GM19328 (cell line): Measurements from ENCODE around the gene CDC42SE1.

Source experiments
- ATAC-seq: cut with Tn5 transposase; IDR thresholded peaks from one replicate; pipeline ENCODE4 v1.9.1; 2021; ENCODE audit warnings: mild to moderate bottlenecking, moderate library complexity; ENCODE audit not compliant: unreplicated experiment

The CDC42SE1 gene

GRCh38 chr1:151054971-151055547, 4.4 kb downstream of the CDC42SE1 start:
- no peak for ATAC-seq

- no peak for ATAC-seq
Observed at GRCh38 chr1:151051356-151052009, 7.9 kb downstream of the CDC42SE1 start.

- ATAC-seq = no peak
Observed at GRCh38 chr1:151050051-151050688, 9.3 kb downstream of the CDC42SE1 start.

DNA sequence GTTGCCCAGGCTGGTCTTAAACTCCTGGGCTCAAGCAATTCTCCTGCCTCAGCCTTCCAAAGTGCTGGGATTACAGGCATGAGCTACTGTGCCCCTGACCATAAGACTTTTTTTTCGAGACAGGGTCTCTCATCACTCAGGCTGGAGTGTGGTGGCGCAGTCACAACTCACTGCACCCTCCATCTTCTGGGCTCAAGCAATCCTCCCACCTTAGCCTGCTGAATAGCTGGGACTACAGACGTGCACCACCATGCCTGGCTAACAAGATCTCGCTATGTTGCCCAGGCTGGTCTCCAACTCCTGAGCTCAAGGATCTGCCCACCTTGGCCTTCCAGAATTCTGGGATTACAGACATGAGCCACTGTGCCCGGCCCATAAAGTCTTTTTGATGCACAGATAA, 10.0 kb downstream of the CDC42SE1 start:
- ATAC-seq = no peak

DNA sequence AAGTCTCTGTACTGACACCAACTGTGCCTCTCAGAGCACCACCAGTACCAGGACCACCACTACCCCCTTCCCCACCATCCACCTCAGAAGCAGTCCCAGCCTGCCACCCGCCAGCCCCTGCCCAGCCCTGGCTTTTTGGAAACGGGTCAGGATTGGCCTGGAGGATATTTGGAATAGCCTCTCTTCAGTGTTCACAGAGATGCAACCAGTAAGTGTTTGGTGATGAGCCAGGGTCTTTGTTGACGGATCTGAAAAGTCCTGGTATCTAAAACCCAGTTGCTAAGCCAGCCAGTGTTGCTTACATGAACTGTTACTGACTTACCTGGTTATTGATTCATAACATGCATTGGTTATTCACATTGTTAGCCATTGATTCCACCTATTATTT, 10.8 kb downstream of the CDC42SE1 start:
- no peak for ATAC-seq

DNA sequence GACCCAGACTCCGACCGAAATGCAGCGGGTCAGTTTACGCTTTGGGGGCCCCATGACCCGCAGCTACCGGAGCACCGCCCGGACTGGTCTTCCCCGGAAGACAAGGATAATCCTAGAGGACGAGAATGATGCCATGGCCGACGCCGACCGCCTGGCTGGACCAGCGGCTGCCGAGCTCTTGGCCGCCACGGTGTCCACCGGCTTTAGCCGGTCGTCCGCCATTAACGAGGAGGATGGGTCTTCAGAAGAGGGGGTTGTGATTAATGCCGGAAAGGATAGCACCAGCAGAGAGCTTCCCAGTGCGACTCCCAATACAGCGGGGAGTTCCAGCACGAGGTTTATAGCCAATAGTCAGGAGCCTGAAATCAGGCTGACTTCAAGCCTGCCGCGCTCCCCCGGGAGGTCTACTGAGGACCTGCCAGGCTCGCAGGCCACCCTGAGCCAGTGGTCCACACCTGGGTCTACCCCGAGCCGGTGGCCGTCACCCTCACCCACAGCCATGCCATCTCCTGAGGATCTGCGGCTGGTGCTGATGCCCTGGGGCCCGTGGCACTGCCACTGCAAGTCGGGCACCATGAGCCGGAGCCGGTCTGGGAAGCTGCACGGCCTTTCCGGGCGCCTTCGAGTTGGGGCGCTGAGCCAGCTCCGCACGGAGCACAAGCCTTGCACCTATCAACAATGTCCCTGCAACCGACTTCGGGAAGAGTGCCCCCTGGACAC, 11.3 kb downstream of the CDC42SE1 start:
- ATAC-seq = peak; percentile 53

- ATAC-seq = no peak
Observed at GRCh38 chr1:151047591-151047924, 11.9 kb downstream of the CDC42SE1 start, which contains the start of gene C1orf56. C1orf56 (plus strand) TSS chr1:151047751; CDS start chr1:151047848, 97 bp downstream.

DNA sequence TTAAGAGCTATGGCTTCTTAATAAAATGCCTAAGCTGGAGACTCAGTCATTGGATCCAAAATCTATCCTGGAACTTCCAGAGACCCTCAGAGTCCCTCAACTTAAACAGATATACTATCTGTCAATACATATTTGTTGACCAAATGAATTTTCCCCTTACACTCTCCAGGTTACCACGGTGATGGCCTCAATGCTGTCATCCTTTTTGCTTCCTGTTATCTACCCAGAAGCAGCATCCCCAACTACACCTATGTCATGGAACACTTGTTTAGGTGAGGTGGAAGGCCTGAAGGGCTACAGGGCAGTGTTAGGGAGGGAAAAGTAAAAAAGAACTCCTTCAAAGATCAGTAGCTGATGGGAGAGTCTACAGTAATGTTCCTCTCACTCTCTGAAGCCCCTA, 16.3 kb downstream of the CDC42SE1 start:
- no peak for ATAC-seq

DNA sequence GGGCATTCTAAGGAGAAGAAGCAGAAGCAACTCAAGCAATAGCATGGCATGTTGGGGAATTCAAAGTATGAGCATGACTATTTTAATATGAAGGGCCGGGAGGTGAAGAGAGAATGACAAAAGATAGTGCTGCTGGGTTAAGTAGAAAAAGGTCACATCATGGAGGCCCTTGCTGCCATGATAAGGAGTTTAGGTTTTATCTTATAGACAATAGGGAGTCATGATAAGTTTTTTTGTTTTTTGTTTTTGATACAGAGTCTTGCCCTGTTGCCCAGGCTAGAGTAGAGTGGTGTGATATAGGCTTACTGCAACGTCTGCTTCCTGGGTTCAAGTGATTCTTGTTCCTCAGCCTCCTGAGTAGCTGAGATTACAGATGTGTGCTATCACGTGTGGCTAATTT, 19.9 kb downstream of the CDC42SE1 start:
- no peak for ATAC-seq

- ATAC-seq = no peak
Observed at GRCh38 chr1:151037032-151037431, 22.4 kb downstream of the CDC42SE1 start.

GRCh38 chr1:151036356-151036755, 23.1 kb downstream of the CDC42SE1 start, which contains the start of gene BNIPL:
BNIPL (plus strand) TSS chr1:151036586; CDS start chr1:151036726, 140 bp downstream.
- ATAC-seq = no peak

- ATAC-seq = no peak
Observed at GRCh38 chr1:151035167-151035566, 24.3 kb downstream of the CDC42SE1 start.

DNA sequence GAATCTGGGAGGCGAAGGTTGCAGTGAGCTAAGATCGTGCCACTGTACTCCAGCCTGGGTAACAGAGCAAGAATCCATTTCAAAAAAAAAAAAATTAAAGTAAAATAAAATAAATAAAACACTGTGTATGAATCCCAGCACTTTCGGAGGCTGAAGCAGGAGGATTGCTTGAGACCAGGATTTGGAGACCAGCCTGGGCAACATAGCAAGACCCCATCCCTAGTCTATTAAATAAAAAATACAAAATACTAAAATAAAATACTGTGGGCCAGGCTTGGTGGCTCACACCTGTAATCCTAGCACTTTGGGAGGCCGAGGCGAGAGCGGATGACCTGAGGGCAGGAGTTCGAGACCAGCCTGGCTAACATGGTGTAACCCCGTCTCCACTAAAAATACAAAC, 27.3 kb downstream of the CDC42SE1 start:
- no peak for ATAC-seq

GRCh38 chr1:151026460-151026859, 33.0 kb downstream of the CDC42SE1 start:
- ATAC-seq = no peak

- ATAC-seq = no peak
Observed at GRCh38 chr1:151024540-151025146, 34.8 kb downstream of the CDC42SE1 start.

DNA sequence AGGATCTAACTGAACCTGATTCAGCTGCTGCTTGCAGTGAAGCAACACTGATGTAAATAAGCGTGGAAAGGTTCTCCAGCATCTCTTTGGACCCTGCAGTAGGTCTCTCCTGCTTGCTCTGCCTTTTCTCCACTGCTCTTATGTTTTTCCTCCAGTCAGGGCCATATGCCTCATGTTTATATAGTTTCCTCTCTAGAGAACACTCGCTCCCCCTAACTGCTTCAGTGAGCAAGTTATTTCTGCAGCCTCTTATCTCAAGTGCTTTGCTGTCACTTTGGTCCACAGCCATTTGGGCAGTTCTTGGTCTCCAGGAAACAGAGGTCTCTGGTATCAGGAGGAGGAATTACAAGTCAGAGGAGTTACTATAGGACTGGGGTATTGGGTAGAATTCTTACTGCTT, 45.9 kb downstream of the CDC42SE1 start:
- ATAC-seq = no peak

DNA sequence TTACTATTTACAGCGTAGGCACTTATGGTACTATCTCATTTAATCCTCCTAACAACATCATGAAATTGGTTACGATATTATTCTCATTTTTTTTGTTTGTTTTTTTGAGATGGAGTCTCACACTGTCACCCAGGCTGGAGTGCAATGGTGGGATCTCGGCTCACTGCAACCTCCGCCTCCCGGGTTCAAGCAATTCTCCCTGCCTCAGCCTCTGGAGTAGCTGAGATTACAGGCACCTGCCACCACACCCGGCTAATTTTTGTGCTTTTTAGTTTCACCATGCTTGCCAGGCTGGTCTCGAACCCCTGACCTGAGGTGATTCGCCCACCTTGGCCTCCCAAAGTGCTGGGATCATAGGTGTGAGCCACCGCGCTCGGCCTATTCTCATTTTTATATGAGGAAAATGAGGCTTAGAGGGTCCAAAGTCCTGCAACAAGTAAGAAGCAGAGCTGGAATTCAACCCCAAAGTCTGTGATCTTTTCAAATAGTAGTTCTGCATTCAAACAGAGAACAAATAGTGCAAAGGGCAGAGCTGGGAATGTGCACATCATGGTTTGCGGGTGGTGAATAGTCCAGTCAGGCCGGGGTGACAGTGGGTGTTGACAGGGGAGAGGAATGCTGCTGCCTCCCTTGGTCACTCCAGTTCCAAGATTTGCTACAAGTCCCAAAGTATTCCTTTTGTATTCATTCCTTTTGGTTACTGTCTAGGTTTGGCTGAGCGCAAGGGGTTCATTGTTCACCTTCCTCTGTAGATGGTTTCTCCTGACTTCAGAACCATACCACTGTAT, 46.5 kb downstream of the CDC42SE1 start:
- ATAC-seq = no peak

DNA sequence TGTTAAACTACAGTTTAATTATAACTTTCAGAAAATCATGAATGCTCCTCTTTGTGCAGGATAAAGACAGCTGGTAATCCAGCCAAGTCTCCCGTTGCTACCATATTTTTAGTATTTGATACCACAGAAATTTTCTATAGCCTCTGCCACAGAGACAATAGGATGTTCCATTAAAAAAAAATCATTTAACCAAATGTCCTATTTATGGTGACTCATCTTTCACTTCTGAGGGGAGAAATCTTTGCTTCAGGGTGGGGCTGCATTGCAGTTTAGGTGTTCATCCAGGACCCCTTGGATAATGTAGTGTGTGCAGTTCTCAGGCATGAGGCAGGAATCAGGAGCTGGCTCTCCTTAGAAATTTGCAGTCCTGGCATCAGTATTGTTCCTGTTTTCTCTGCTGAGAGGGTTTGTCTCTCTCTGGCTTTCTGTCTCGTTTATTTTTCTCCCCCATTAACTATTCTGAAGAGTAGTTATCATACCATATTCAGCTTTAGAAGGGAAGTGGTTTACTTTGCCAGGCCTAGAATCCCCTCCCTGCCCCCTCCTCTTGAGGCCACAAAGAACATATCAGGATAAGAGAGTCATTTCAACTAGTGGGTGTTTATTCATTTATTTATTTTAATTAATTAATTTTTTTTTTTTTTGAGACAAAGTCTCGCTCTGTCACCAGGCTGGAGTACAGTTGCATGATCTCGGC, 48.1 kb downstream of the CDC42SE1 start:
- no peak for ATAC-seq

DNA sequence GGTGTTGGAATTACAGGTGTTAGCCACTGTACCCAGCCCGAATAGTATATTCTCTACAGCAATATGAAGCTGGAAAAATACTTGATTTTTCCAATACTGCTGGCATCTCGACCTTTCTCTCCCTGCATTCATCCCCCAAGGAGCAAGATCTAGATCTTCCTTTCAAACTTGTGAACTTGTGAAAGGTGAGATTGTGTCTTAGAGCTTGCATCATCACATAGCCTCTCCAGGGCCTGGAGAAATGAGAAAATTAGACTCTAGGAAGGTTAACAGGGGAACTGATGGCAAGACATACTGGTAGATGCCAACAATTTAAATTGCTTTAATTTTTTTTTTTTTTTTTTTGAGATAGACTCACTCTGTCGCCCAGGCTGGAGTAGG, 49.1 kb downstream of the CDC42SE1 start:
- no peak for ATAC-seq
